GM21529 (cell line): Measurements from ENCODE around the gene WWC1.
"Not testable (repeated sequence)": the region's sequence is repeated elsewhere in the genome, so short reads cannot be mapped to it uniquely, and the experiment has no call there.

Experiments used
- ATAC-seq: cut with Tn5 transposase; IDR thresholded peaks from one replicate; pipeline ENCODE4 v1.9.1; 2021; ENCODE audit not compliant: unreplicated experiment

WWC1 gene

GRCh38 chr5:168329302-168329701, 37.9 kb downstream of the WWC1 start:
- ATAC-seq: no peak

- no peak for ATAC-seq
Measured at GRCh38 chr5:168332042-168332441, 40.6 kb downstream of the WWC1 start.

- no peak for ATAC-seq
Measured at GRCh38 chr5:168334280-168334679, 42.8 kb downstream of the WWC1 start.

- ATAC-seq: no peak
Measured at GRCh38 chr5:168334695-168335094, 43.2 kb downstream of the WWC1 start.

- no peak for ATAC-seq
Measured at GRCh38 chr5:168337361-168337760, 45.9 kb downstream of the WWC1 start.

GRCh38 chr5:168339109-168339771, 47.8 kb downstream of the WWC1 start:
- ATAC-seq: no peak

- ATAC-seq: not testable (repeated sequence)
Measured at GRCh38 chr5:168339772-168340140, 48.3 kb downstream of the WWC1 start.

GRCh38 chr5:168340487-168340886, 49.0 kb downstream of the WWC1 start:
- no peak for ATAC-seq

- no peak for ATAC-seq
Measured at GRCh38 chr5:168341178-168341577, 49.7 kb downstream of the WWC1 start.

- ATAC-seq: no peak
Measured at GRCh38 chr5:168342151-168342825, 50.8 kb downstream of the WWC1 start.

- no peak for ATAC-seq
Measured at GRCh38 chr5:168342985-168343384, 51.5 kb downstream of the WWC1 start.

- ATAC-seq: no peak
Measured at GRCh38 chr5:168346417-168346816, 55.0 kb downstream of the WWC1 start.

- ATAC-seq: peak; percentile 74
Measured at GRCh38 chr5:168347368-168348083, 56.1 kb downstream of the WWC1 start.

GRCh38 chr5:168348084-168348414, 56.6 kb downstream of the WWC1 start:
- ATAC-seq: no peak

- no peak for ATAC-seq
Measured at GRCh38 chr5:168350315-168350714, 58.9 kb downstream of the WWC1 start.

- ATAC-seq: no peak
Measured at GRCh38 chr5:168353216-168353957, 61.9 kb downstream of the WWC1 start.

- no peak for ATAC-seq
Measured at GRCh38 chr5:168354397-168354796, 63.0 kb downstream of the WWC1 start.

GRCh38 chr5:168356171-168356570, 64.7 kb downstream of the WWC1 start:
- no peak for ATAC-seq

- no peak for ATAC-seq
Measured at GRCh38 chr5:168356592-168356991, 65.1 kb downstream of the WWC1 start.

GRCh38 chr5:168357876-168358275, 66.4 kb downstream of the WWC1 start:
- no peak for ATAC-seq

- no peak for ATAC-seq
Measured at GRCh38 chr5:168359820-168360460, 68.5 kb downstream of the WWC1 start.
